ENCODE measurements around the gene ERP27. TPM values are rescaled to one million over a fixed set of nuclear protein-coding genes. Genes with fewer than 3 reads are reported as not detected.

ERP27 gene
- total RNA-seq, 1 donor from 2014 or later, result 5.4 TPM

DNA sequence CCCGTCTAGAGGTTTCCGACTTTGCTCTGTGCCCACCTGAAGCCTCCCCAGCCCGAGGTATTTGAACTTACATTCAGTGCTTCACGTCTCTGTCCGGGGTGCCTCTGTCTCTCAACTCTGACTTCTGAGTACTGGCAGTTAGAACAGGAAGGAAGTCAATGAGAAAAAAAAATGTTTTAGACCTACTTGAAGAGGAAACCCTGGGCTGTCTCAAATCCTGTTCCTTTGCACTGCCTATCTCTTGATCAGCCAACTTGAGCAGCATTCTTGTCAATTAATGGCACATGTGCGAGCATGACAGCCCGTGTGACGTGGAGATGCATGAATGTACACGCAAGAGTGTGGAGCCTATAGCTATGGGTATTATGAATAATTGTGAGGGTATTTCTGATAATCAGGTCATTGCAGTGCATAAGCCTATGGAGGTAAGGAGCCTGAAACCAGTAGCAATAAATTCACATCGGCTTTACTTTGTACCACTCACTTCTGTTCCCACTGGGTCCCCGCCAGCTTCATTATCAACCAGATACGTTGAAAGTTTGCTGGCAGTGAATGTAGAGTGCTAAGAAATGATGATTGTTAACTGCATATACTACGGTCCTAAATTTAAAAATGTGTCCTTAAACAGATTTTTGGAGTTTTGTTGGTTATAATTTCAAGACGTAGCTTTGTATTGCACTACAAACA is 23.3 kb upstream of the ERP27 start, which contains the start of gene ARHGDIB:
TSS of gene ARHGDIB (minus strand) at position 136 of the 687 bp plus-strand sequence. CDS start 10,889 bp downstream, outside the sequence.
- intact Hi-C loops (cut with micrococcal nuclease), result loop anchor here (1.0 to 2.0 kb wide), 13 partner anchors 9 to 921 kb away; partner anchors contain the start of genes C12orf60, STRAP and WBP11
- H3K9me3 Mint-ChIP-seq, result no peaks in the 10 kb centered on the region
- H3K36me3 Mint-ChIP-seq (ENCODE audit: low read depth), result peaks cover 39% of the 10 kb centered on the region
- ChIA-PET CTCF (interaction anchor here (0.9 to 1.5 kb wide), 3 partner anchors 13 to 238 kb away, joined by 3 to 4 read pairs (median 3); no protein-coding TSS in a partner anchor), POLR2A (interaction anchor here (0.6 to 7.2 kb wide), 11 partner anchors 8 to 574 kb away, joined by 3 to 98 read pairs (median 6); partner anchors contain the start of gene ERP27)
- peak within 1 kb of the TSS; percentile 98 for H3K27ac Mint-ChIP-seq
- H3K27me3 Mint-ChIP-seq, result no peaks in the 10 kb centered on the region
- peak within 1 kb of the TSS; percentile 96 for H3K4me3 Mint-ChIP-seq
- peaks cover 70% of the 10 kb centered on the region for H3K4me1 Mint-ChIP-seq
- peak; percentile 68 for ATAC-seq (ENCODE audit: low read depth)
- DNase-seq, result peak; percentile 46
- TF ChIP-seq, protein P1, sequence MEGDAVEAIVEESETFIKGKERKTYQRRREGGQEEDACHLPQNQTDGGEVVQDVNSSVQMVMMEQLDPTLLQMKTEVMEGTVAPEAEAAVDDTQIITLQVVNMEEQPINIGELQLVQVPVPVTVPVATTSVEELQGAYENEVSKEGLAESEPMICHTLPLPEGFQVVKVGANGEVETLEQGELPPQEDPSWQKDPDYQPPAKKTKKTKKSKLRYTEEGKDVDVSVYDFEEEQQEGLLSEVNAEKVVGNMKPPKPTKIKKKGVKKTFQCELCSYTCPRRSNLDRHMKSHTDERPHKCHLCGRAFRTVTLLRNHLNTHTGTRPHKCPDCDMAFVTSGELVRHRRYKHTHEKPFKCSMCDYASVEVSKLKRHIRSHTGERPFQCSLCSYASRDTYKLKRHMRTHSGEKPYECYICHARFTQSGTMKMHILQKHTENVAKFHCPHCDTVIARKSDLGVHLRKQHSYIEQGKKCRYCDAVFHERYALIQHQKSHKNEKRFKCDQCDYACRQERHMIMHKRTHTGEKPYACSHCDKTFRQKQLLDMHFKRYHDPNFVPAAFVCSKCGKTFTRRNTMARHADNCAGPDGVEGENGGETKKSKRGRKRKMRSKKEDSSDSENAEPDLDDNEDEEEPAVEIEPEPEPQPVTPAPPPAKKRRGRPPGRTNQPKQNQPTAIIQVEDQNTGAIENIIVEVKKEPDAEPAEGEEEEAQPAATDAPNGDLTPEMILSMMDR (IDR thresholded peaks at IDR 0.05), result no peak

- DNase-seq, result peak; percentile 41
- peaks cover 42% of the 10 kb centered on the region for H3K36me3 Mint-ChIP-seq (ENCODE audit: low read depth)
- CTCF ChIA-PET, result interaction anchor here (0.7 to 1.3 kb wide), 3 partner anchors 12 to 112 kb away, joined by 3 to 4 read pairs (median 3); no protein-coding TSS in a partner anchor
- intact Hi-C loops (cut with micrococcal nuclease), result loop anchor here (1.0 to 2.0 kb wide), 12 partner anchors 9 to 922 kb away; partner anchors contain the start of genes C12orf60, STRAP and WBP11
- TF ChIP-seq, protein P1 (IDR thresholded peaks at IDR 0.05), result no peak
- peaks cover 78% of the 10 kb centered on the region for H3K4me1 Mint-ChIP-seq
- H3K4me3 Mint-ChIP-seq, result peak overlapping the region; percentile 96
- POLR2A ChIA-PET, result interaction anchor here (0.6 to 7.2 kb wide), 12 partner anchors 9 to 573 kb away, joined by 3 to 98 read pairs (median 6); partner anchors contain the start of genes C12orf60, ERP27 and WBP11
- no peaks in the 10 kb centered on the region for H3K27me3 Mint-ChIP-seq
- peak overlapping the region; percentile 98 for H3K27ac Mint-ChIP-seq
- peak; percentile 59 for ATAC-seq (ENCODE audit: low read depth)
- no peaks in the 10 kb centered on the region for H3K9me3 Mint-ChIP-seq
Observed at GRCh38 chr12:14960548-14961465, 22.5 kb upstream of the ERP27 start.

DNA sequence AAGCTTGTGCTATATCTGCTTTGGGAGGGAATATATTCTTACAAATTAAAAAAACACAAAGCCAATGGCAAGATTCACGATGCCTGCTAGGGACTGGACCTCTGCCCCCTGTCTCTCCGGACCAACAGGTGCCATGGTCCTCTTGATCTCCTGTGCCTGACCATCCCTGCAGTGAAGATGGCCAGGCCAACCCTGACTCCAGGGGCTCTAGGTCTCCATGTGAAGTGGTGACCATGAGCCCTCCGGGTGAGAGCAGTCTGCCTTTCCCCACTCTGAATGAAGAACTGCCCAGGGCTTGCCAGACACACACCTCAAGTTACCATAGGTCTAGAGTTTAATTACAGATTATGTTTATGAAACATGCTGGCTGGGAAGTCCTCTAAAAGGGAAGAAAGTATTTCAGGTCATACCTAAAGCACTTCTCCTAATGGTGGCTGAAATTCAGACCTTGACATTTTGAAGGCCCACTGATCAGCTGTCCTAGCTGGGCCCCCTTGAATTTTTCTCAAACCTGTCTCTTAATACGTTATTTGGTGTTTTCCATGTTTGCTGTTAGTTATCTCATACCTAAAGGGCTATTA is 21.7 kb upstream of the ERP27 start:
- Mint-ChIP-seq H3K36me3 (ENCODE audit: low read depth) (peaks cover 42% of the 10 kb centered on the region), H3K9me3 (no peaks in the 10 kb centered on the region), H3K4me1 (peaks cover 83% of the 10 kb centered on the region), H3K4me3 (peak overlapping the region; percentile 96), H3K27ac (peak overlapping the region; percentile 98), H3K27me3 (no peaks in the 10 kb centered on the region)
- POLR2A ChIA-PET, result interaction anchor here (0.6 to 7.2 kb wide), 12 partner anchors 9 to 187 kb away, joined by 3 to 98 read pairs (median 5); partner anchors contain the start of genes C12orf60, ERP27 and WBP11
- no peak for DNase-seq
- no peak for ATAC-seq (ENCODE audit: low read depth)
- TF ChIP-seq, protein P1 (IDR thresholded peaks at IDR 0.05), result no peak
- intact Hi-C loops (cut with micrococcal nuclease), result loop anchor here (2.0 to 10.0 kb wide), 5 partner anchors 345 to 923 kb away; partner anchors contain the start of gene STRAP
- CTCF ChIA-PET, result interaction anchor here (0.7 to 1.8 kb wide), 4 partner anchors 22 to 111 kb away, joined by 3 to 6 read pairs (median 4); partner anchors contain the start of gene ERP27

DNA sequence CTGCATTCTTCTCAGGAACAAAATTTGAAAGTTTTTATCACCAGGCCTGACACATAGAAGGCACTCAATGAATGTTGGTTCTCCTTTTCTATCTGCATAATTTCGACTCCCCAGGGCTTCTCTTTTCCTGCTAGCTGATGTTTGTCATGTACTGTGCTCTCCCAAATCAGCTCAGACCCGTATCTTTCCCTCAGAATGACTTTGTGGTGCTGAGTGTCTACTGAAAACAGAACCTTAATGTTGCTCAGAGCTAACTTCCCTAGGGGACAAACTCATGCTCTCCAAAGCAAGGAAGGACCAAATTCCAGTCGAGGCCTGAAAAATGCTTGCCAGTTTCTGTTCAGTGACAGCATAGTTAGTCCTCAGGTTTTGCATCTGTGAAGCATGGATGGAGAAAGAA is 21.1 kb upstream of the ERP27 start:
- H3K36me3 Mint-ChIP-seq (ENCODE audit: low read depth), result peaks cover 45% of the 10 kb centered on the region
- ATAC-seq (ENCODE audit: low read depth), result peak; percentile 27

More for the DNA sequence above, 21.1 kb upstream of the ERP27 start:
- no peaks in the 10 kb centered on the region for H3K27me3 Mint-ChIP-seq
- ChIA-PET POLR2A (interaction anchor here (0.6 to 7.2 kb wide), 12 partner anchors 9 to 187 kb away, joined by 3 to 98 read pairs (median 5); partner anchors contain the start of genes C12orf60, ERP27 and WBP11), CTCF (interaction anchor here (1.3 to 1.8 kb wide), 2 partner anchors 21 to 36 kb away, joined by 5 to 6 read pairs; partner anchors contain the start of gene ERP27)
- H3K4me3 Mint-ChIP-seq, result peak overlapping the region; percentile 96
- peaks cover 84% of the 10 kb centered on the region for H3K4me1 Mint-ChIP-seq
- H3K27ac Mint-ChIP-seq, result peak overlapping the region; percentile 98
- H3K9me3 Mint-ChIP-seq, result no peaks in the 10 kb centered on the region
- no peak for DNase-seq
- TF ChIP-seq, protein P1 (IDR thresholded peaks at IDR 0.05), result no peak
- intact Hi-C loops (cut with micrococcal nuclease), result loop anchor here (5.0 to 10.0 kb wide), 3 partner anchors 565 to 765 kb away; no protein-coding TSS in a partner anchor
